SU-DHL-6 (cell line): ENCODE data around the gene ZMYND8.

Experiments used
- H2AFZ ChIP-seq: fragments of 200-600 bp; sonication (generic); 2 replicates; pipeline ENCODE4 v1.6.1; 2014; ENCODE audit warnings: low read depth, mild to moderate bottlenecking, moderate library complexity, mixed read lengths, antibody characterized with exemption, low read length; ENCODE audit not compliant: severe bottlenecking
- H3F3A ChIP-seq: fragments of 200-600 bp; shearing (Covaris generic); 2 replicates; pipeline ENCODE4 v1.6.0; 2016; ENCODE audit warnings: antibody characterized with exemption, mild to moderate bottlenecking; ENCODE audit not compliant: insufficient read depth
- H3K27ac ChIP-seq: fragments of 200-600 bp; sonication (generic); 2 replicates; pipeline ENCODE4 v1.5.1; 2016; ENCODE audit warnings: low read depth, mild to moderate bottlenecking, low read length, moderate library complexity, mixed read lengths
- H3K27me3 ChIP-seq: fragments of 200-600 bp; sonication (generic), shearing (Covaris generic); 2 replicates; pipeline ENCODE4 v1.6.0; 2014; ENCODE audit warnings: mild to moderate bottlenecking, low read length
- H3K36me3 ChIP-seq: fragments of 200-600 bp; sonication (generic); 2 replicates; pipeline ENCODE4 v1.6.1; 2014; ENCODE audit warnings: mild to moderate bottlenecking, low read length, mixed read lengths
- H3K4me2 ChIP-seq: fragments of 300-600, 200-600 bp; shearing (Covaris generic), sonication (generic); 2 replicates; pipeline ENCODE4 v1.6.0; 2014; ENCODE audit warnings: low read length, low read depth, mild to moderate bottlenecking; ENCODE audit not compliant: poor library complexity, severe bottlenecking
- H3K4me3 ChIP-seq: fragments of 200-600 bp; sonication (generic); 2 replicates; pipeline ENCODE4 v1.5.1; 2014; ENCODE audit warnings: antibody characterized with exemption, low read length, mild to moderate bottlenecking, mixed read lengths; ENCODE audit not compliant: insufficient read depth, poor library complexity, severe bottlenecking
- H3K79me2 ChIP-seq: fragments of 200-600 bp; sonication (generic); 2 replicates; pipeline ENCODE4 v1.6.1; 2014; ENCODE audit warnings: mild to moderate bottlenecking, low read length, moderate library complexity; ENCODE audit not compliant: insufficient read depth
- H3K9ac ChIP-seq: fragments of 200-600 bp; sonication (generic); 2 replicates; pipeline ENCODE4 v1.7.0; 2014; ENCODE audit warnings: mild to moderate bottlenecking, low read length
- H3K9me2 ChIP-seq: fragments of 200-600 bp; sonication (generic); replicated peaks from 2 replicates; pipeline ENCODE4 v1.6.1; 2014; ENCODE audit warnings: low read length; ENCODE audit not compliant: insufficient read depth
- H3K9me3 ChIP-seq: fragments of 200-600 bp; sonication (generic); 2 replicates; pipeline ENCODE4 v1.6.1; 2014; ENCODE audit warnings: low read length, mixed read lengths; ENCODE audit not compliant: insufficient read depth
- H4K20me1 ChIP-seq: fragments of 200-600 bp; sonication (generic); 2 replicates; pipeline ENCODE4 v1.6.1; 2014; ENCODE audit warnings: low read depth, mild to moderate bottlenecking, antibody characterized with exemption, low read length, moderate library complexity, mixed read lengths
- EZH2phosphoT487 ChIP-seq: fragments of 200-600 bp; sonication (generic), shearing (Covaris generic); conservative IDR thresholded peaks from 2 replicates; pipeline ENCODE4 v1.6.1; 2018; ENCODE audit warnings: mild to moderate bottlenecking, antibody characterized with exemption, low read length, moderate library complexity, mixed read lengths
- TF ChIP-seq, protein P1 (sequence below): fragments of 200-600 bp; sonication (generic); IDR thresholded peaks from one replicate; pipeline ENCODE4 v1.5.1; 2017; ENCODE audit warnings: antibody characterized with exemption, mild to moderate bottlenecking, low read length, moderate library complexity; ENCODE audit not compliant: insufficient read depth, poor library complexity, severe bottlenecking

ZMYND8 gene

DNA sequence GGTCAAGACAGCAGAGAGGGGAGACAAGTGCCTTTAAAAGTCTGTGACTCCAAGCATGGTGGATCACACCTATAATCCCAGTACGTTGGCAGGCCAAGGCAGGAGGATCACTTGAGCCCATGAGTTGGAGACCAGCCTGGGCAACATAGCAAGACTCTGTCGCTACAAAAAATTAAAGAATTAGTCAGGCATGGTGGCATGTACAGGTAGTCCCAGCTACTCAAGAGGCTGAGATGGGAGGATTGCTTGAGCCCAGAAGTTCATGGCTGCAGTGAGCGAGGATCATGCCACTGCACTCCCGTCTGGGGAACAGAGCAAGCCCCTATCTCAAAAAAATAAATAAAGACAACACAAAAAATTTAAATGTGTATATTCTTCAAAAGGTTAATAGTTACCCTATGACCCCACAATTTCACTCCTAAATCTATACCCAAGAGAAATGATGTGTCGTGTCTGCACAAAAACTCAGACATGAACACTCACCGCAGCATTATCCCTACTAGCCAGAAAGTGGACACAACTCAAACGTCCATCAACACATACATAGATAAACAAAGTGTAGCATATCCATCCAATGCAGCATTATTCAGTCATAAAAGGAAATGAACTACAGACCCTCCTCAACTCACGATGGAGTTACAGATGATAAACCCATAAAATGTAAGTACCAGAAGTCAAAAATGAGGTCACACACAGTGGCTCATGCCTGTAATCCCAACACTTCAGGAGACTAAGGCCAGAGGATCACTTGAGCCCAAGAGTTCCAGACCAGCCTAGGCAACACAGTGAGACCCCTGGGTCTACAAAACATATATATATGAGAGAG lies 23.9 kb downstream of the ZMYND8 start:
- no peak overlapping the region for H2AFZ ChIP-seq
- H3K79me2 ChIP-seq: peaks cover 98% of the 10 kb centered on the region
- no peaks in the 10 kb centered on the region for H3F3A ChIP-seq
- TF ChIP-seq, protein P1, sequence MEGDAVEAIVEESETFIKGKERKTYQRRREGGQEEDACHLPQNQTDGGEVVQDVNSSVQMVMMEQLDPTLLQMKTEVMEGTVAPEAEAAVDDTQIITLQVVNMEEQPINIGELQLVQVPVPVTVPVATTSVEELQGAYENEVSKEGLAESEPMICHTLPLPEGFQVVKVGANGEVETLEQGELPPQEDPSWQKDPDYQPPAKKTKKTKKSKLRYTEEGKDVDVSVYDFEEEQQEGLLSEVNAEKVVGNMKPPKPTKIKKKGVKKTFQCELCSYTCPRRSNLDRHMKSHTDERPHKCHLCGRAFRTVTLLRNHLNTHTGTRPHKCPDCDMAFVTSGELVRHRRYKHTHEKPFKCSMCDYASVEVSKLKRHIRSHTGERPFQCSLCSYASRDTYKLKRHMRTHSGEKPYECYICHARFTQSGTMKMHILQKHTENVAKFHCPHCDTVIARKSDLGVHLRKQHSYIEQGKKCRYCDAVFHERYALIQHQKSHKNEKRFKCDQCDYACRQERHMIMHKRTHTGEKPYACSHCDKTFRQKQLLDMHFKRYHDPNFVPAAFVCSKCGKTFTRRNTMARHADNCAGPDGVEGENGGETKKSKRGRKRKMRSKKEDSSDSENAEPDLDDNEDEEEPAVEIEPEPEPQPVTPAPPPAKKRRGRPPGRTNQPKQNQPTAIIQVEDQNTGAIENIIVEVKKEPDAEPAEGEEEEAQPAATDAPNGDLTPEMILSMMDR: no peak
- no peak for TF ChIP-seq EZH2phosphoT487
- H3K9me2 ChIP-seq: no peaks in the 10 kb centered on the region
- no peak overlapping the region for H3K4me2 ChIP-seq
- H3K27me3 ChIP-seq: no peaks in the 10 kb centered on the region
- H3K36me3 ChIP-seq: no peaks in the 10 kb centered on the region
- H4K20me1 ChIP-seq: peaks cover 4% of the 10 kb centered on the region; the same call in 1 of the 2 replicates
- H3K9ac ChIP-seq: no peak overlapping the region
- no peak overlapping the region for H3K4me3 ChIP-seq
- H3K9me3 ChIP-seq: no peaks in the 10 kb centered on the region
- H3K27ac ChIP-seq: no peak overlapping the region

DNA sequence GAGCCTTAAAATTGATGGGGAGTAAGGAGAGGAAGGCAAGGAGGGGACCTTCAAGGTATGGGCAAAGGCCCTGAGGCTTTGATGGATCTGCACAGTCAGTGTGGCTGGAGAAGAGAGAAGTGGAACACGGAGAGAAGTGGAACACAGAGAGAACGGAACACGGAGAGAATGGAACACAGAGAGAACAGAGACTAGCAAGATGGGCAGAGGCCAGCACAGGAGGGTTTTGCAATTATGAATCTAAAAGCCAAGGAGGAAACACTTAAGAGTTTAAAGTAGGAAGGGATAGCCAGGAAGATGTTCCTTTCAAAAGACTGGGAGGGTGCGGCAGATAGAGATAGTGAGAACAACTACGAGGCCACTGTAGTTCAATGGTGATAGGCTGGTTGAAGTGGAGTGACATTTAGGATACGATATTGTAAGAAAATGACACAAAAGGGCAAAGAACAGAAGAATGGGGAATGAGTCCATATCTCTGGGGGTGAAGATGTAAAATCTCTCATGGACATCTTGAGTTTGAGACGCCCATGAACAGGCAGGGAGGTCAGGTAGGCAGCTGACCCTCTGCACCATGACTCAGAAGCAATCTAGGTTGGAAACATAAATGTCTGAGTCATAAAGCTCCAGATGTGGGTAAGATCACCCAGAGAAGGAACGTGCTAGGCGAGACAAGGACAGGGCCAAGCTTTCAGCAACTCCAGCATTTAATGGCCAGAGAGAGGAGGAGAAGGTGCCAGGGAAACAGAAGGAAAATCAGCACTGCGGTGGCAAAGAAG lies 25.4 kb downstream of the ZMYND8 start:
- Histone ChIP-seq H3K4me3 (no peak overlapping the region), H2AFZ (no peak overlapping the region), H3K9me2 (no peaks in the 10 kb centered on the region), H3F3A (no peaks in the 10 kb centered on the region), H3K27ac (no peak overlapping the region), H3K27me3 (no peaks in the 10 kb centered on the region), H3K9me3 (no peaks in the 10 kb centered on the region), H3K4me2 (no peak overlapping the region), H4K20me1 (peaks cover 4% of the 10 kb centered on the region; the same call in 1 of the 2 replicates), H3K36me3 (no peaks in the 10 kb centered on the region), H3K9ac (no peak overlapping the region), H3K79me2 (peaks cover 98% of the 10 kb centered on the region)
- TF ChIP-seq, protein P1: no peak
- no peak for TF ChIP-seq EZH2phosphoT487

DNA sequence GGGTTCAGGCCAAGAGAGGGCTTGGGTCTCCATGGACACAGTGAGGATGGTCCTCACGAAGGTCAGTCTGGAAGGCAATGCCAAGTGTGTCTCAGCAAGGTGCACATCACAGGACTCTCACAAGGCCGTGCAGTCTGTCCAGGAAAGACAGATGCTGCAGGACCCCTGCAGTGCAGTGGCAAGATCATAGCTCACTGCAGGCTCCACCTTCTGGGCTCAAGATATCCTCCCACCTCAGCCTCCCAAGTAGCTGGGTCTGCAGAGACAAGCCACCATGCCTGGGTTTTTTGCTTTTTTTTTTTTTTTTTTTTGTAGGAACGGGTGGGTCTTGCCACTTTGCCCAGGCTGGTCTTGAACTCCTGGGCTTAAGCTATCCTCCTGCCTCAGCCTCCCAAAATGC lies 26.4 kb downstream of the ZMYND8 start:
- Histone ChIP-seq H3K9me3 (no peaks in the 10 kb centered on the region), H3K36me3 (no peaks in the 10 kb centered on the region), H3K79me2 (peaks cover 96% of the 10 kb centered on the region), H3K4me2 (no peak overlapping the region), H3F3A (no peaks in the 10 kb centered on the region), H2AFZ (no peak overlapping the region), H3K9ac (no peak overlapping the region), H3K27me3 (no peaks in the 10 kb centered on the region), H3K4me3 (no peak overlapping the region), H3K27ac (no peak overlapping the region), H4K20me1 (peaks cover 4% of the 10 kb centered on the region; the same call in 1 of the 2 replicates), H3K9me2 (no peaks in the 10 kb centered on the region)
- TF ChIP-seq, protein P1: no peak
- no peak for TF ChIP-seq EZH2phosphoT487
